ENCODE results near the gene PLEKHG5.

Gene PLEKHG5

DNA sequence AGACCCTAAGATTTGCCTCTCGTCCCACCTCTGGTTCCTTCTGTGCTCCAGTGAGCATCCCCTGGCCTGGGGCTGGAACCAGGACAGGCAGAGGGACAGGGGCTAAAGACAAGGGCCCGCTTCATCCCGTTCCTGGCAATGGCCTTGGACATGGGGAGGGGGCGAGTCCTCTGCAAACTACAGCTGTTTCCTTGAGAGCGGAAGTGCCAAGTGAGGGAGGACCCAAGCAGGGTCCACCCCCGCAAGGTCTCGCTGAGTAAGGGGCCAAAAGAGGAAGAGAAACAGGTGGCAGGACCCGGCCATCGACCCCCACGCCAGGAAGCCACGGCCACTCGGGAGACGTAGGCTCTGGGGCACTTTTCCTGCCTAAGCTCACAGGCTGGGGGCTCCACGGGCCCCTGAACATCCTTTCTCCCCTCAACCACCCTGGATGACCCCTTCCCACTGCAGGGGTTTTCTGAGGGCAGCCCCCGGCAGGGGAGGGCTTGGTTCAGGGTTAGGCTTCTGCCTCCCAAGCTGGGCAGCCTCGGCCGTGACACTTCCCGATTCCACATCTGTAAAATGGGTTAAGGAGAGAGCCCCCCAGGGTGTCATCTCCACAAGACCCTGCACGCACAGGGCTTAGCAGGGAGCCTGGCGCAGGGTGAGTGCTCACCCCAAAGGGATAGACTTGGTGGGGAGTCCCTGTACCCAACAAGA lies 17.9 kb upstream of the PLEKHG5 start:
- DNase-seq: no peak

DNA sequence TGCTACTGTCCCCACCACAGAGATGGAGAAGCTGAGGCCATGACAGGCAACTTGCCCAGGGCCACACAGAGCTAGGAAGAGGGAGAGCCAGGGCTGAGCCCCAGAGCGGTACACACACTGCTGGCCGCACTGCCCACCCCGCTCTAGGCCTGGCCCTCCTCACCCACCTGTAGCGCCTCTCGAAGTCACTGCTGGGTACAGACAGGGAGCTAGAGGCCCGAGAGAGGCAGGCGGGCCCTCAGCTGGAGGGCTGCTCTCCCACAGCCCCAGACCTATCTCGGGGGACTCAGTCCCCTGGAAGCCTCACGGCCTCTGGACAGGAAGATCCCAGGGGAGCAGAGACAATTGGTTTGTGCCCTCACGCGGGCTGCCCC lies 17.3 kb upstream of the PLEKHG5 start:
- DNase-seq: no peak

DNA sequence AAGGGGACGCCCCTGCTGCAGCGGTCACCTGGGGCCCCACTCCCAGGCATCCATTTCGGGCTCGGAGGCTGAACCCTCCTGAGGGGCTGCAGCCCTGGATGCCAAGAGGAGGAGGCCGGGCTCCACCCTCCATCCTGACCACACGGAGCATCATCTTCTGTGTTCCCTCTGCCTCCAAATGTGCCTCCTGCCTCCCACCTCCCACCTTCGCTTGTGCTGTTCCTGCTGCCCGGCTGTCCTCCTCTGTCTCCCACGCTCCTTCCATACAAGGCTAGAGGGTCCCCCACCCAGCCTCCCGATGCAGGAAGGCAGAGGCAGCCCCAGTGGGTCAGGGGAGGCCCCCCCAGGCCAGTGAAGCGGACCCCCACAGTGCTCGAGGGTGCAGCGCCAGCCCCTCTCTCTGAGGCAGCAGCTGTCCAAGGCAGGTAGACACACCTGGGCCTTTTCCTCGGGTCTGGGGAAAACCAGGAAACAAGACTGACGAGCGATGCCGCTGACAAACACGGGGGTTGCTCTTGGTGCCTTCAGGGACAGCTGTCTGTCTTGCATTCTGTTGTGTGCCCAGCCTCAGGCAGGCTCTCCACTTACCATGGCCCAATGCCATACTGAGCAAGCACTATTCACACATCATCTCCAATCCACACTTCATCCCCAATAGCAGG lies 16.8 kb upstream of the PLEKHG5 start:
- no peak for DNase-seq

DNA sequence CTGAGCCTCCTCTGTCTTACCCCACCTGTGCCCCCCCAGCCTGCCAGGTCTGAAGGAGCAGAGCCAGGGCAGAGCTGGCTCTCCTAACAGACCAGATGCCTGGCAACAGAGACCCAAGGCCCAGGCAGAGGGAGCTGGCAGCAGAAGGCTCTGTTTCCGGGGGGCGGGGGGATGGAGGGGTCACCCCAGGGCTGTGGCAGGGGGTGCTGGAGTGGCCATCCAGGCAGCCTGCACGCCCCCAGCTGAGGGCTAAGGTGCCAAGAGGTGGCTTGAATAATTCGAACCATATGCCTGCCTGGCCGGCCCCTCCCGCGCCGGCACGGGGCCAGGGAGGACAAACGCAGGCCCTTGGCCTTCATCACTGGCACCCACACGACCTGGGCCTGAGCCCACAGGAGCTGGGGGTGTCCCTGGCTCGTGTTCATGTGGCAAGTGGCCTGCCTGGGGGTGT lies 16.0 kb upstream of the PLEKHG5 start:
- DNase-seq: no peak

DNA sequence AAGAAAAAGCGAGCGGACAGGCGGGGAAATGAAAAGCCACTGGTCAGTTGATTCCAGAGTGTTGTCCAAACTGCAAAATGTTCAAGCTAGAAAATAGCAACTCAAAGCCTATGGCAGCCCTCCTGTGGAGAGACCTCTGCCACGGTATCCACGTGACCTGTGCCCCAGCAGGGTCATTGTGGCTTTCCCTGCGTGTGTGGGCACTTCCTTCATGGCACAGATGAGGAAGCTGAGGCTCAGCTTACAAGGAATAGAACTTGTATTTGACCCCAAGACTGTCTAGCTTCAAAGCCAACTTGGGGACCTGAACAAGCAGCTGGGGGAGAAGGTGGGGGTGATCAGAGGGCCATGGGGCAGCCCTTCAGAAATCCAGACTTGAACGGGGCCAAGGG lies 15.6 kb upstream of the PLEKHG5 start:
- no peak for DNase-seq

DNA sequence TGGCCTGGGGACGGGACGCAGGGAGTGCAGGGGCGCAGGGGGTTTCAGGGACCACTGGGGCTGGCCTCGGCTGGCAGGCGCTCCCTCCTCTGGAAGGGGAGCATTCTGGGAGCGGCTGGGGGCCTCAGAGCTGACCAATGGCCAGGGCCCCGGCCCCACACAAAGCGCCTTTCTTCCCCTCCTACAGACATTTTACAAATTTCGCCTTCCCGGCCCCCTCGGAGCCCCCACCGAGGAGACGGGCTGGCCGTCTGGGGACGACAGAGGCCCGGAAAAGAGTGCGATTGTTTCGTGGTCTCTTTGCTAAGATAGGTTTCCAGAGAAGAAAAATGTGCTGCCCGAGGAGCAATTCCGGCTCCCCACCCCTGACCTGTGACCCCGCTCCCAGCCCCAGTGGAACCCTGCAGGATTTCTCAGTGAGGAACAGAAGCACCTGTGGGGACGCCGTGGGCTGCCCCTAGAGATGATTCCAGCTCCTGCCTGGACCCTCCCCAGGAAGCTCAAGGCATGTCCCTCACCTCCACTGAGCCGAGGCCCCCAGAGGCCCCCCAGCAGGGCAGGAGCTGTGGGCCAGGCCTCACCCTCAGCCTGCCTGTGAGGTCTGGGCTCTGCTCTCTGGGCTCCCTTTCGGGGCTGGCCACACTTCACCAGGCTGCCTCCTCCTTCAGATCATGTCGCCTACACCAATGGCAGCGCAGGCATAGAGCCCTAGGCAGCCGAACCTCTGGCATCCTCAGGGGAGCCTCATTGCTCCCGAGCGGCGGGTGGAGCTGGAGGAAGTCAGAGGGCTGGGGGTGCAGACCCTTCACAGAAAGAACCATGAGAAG lies 15.0 kb upstream of the PLEKHG5 start:
- DNase-seq: no peak

DNA sequence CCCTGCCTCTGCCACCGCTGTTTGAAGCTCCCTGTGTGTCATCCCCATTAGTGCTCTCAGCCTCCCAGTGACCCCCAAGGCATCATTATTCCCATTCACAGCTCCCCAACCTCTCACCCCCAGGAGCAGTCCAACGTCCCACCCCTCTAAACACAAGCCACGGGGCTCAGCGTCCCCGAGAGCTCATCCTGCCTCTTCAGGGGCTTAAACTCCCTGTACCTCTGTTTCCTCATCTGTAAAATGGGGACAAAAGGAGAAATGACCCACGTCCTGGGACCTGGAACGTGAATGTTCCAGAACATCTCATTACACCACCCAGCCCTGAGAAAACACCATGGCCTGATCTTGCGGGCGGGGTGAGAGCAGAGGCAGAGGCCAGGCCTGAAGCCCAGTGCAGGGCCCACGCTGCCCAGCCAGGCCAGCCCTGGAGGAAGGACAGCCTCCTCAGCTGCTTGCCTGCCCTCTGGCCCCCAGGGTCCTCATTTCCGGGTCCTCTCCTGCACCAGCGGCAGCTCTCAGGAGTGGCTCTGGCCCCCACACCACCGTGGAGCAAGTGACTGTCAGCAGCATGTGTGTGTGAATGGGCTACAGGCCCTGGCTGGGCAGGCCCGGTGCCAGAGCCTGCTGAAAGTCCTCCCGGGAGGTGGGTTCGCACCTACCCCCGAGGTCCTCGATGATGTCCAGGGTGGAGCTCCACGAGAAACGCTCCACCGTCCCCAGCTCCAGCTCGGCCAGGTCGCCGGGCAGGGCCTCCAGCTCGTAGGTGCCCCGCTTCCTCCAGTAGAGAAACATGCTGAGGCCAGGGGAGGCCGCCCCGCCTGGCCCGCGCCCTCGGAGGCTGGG lies 14.1 kb upstream of the PLEKHG5 start:
- DNase-seq: no peak

DNA sequence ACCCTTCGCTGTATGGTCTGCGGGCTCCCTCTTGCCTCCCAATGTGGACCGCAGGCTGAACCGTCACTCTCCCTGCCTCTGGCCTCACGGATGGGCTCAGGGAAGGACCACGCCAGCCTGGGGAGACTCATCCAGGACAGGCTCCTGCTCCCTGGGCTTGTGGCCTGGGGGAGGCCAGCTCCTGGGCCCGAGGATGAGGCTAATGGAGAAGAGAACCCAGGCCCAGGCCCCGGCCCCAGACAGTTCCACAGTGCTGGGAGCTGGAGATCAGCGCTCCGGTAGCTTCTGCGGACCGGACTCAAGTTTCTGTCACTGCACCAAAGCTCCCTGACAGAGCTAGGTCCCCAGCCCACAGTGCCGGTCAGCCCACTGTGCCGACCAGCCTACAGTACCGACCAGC lies 13.4 kb upstream of the PLEKHG5 start:
- DNase-seq: no peak

DNA sequence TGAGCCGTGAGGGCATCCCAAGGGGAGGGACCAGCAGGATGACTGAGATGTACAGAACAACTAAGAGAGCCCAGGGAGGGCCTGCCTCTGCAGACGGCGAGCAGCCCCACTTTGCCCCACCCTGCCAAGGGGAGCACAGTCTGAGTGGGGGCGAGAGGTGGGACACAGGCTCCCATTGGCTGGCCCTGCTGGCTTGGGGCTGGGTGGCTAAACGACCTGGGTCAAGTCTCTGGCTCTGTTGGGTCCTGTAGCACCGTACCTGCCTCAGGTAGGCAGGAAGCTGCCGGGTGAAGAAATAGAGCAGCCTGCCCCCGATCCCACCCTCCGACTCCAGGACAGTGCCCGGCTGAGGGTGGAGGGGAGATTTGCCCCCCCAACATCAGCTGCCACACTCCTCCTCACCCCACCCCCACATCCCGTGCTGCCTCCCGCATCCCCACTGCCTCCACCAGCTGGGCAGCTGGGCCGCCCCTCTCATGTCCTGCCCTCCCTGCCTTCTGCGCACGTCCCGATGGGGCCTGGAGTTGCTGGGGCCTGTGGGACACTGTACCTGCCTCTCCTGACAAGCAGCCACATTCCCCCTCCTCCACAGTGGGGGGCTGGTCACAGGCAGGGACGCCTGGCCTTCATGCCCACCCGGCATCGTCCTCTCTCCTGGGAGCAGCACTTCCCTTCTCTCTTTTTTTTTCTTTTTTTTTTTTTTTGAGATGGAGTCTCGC lies 12.6 kb upstream of the PLEKHG5 start:
- DNase-seq: no peak

DNA sequence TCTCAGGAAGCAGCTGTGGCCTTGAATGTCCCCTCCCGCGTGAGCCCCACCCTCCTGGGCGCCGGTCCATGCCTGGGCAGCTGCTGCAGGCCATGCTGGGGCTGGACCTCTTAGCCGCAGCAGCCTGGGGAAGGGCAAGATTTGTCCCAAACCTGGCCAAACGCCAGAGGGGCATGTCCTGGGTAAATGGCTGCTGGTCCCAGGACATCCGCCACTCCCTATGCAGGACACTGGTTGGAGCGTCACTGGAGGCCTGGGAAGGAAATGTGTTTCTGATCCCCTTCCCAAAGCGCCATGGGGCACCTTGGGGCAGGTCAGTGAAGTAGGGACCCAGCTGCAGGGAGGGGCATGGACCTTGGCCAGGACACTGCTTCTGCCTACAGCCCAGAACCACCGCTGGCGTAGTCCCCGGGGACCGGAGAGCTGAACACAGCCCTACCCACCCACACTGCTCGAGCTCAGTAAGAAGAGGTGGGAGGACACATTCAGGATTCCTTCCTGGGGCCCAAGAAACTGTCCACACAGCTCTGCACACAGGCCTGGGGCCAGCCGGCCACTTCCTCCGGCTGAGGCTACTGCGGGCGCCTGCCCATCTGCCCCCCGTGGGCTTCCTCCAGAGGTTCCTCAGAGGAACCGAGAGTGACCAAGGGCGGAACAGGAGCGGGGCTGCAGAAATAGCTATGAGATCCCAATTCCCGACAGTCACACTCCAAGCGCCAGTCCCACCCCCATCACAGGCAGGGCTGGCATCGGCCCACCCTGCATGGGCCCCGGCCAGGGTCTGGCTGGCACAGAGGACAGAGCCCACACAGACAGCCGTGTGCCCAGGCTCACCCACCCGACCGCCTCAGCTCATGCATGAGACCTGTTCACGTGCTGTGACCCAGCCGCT lies 10.8 kb upstream of the PLEKHG5 start:
- DNase-seq: no peak

DNA sequence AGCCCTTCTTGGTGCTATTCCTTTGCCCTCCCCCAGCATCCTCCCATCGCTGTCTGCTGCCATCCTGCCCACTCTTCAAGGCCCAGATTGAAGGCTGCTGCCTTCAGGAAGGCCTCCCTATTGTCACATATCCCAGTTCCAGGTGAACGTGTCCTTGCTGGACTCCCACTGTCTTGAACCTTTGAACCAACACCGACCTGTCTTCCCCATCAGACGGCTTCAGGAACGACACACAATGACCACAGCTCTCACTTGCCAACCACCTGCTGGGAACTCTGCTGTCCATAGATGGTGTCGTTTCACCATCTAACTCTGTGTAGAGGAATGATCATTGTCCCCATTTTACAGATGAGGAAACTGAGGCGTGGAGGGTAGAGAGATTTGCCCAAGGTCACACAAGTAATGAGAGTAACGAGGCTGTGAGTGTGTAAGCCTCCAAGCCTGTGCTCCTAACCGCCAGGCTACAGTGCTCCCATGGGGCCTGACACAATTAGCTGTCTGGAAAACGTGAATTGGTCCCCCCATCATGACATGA lies 9.9 kb upstream of the PLEKHG5 start:
- DNase-seq: no peak

DNA sequence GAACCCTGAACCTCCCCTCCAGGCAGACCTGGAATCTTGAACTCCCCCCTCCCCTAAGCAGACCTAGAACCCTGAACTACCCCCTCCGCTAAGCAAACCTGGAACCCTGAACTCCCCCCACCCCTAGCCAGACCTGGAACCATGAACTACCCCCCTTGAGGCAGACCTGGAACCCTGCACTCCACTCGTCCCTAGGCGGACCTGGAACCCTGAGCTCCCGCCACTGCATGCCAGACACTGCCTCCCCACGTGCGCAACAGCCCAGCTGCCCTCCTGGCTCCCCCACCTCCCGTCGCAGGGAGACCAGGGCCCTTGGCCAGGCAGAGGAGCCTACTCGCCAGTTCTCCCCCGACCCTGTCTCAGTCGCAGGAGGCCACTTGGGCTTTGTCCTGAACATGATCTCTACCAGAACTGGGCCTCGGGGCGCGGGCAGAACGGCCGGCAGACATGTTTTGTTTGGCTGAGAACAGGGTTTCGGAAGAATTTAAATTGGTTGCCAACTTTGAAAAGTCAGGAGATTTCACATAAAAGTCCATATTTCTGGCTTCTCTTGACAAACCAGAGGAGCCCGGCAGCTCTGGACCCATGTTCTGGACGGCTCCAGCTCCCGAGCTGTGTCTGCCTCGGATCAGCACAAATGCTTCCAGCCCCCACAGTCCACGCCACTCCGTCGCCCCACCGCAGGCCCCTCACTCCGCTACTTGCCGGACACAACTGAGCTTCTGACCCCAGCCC lies 9.2 kb upstream of the PLEKHG5 start:
- no peak for DNase-seq

DNA sequence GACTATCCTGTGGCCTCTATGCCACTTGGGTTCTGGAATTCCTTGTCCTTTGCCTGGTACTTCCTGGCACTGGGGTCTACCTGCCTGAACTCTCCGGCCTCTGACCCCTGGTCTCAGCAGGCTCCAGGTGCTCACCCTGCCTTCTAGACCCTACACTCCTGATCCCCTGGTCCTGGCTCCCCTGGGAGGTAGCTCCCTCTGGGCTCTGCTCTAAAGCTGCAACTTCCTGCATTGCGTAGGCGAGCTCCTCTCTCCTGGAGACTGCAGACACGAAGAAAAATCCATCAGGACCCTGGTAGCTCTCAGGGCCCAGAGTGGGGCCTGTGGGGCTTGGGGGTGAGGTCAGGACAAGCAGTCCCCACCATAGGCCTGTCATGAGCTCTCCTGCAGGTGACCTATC lies 7.8 kb upstream of the PLEKHG5 start:
- no peak for DNase-seq

DNA sequence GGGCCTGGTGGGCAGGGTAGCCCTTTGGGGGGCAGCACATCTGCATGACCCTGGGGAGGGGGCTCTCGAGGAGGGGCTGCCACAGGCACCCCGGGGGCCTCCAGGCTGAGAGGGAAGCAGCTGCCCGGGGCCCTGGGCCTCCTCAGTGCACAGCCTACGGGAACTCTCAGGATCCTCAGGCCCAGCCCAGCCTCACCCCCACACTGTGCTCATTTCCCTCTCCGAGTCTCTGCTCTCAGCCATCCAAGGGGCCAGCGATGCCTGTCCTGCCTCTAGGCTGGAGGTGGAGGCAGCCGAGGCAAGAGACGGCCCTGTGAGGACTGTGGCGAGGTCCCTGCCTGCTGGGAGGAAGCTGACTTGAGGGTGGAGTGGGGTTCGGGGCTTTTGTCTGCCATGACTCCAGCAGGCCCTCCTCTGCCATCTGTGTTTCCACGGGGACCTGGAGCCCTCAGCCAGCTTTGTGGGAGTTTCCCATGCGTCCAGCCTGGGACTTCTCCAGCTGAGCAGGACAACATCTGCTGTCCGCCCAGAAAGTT lies 7.2 kb upstream of the PLEKHG5 start:
- no peak for DNase-seq

DNA sequence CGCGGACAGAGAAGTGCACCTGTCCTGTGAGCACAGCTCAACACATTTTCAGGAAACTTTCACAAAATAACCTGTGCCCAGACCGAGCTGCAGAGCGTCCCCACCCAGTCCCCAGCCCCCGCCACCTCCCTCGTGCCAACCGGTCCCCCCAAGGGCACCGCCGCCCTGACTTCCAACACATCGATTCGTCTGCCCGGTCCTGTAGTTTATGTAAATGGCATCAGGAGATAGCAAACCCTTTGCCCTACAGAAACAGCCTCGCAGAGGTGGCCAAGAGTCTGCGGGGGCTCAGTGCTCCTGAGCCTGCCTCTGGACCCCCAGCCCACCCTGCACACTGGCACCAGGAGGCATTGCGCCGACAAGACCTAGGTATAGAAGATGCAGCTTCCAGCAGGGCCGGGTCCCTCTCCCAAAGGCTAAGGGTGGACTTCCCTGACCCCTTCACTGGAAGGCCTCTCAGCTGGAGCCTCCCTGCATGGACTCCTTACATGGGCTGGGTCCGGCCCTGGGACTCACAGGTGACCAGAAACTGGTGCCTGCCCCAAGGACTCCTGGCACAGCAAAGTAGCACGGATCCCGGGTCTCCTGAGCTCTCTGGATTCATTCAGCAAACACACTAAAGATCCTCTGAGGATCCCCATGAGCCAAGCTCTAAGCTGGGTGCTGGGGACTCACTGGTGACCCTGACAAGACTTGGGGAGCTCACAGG lies 6.6 kb upstream of the PLEKHG5 start:
- no peak for DNase-seq

DNA sequence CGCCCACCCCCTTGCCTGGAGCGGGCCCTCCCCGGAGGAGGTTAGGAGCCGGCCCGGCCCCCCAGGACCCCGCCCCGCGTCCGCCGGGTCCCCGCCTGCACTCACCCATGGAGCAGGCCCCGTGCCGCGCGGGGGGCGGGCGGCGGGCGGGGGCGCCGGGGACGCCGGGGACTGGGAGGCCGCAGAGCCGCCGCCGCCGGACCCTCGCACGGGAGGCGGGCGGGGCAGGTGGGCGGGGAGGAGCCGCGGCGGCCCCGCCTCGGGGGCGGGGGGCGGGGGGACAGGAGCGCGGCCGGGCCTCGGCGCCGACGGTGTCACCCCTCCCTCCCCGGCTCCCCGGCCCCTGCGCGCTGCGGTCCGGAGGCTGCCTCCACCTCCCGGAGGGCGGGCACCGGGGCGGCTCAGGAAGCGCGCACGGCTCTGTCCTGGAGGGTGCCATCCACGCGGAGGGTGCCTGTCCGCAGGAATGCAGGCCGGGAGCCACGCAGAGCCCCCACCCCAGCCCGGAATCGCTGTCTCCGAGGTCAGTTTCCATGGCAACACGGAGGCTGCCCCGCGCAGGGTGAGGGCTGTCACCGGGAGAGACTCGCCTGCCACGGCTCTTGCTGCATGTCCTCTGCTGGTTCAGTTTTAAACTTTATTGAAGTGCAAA lies 5.9 kb upstream of the PLEKHG5 start:
- DNase-seq: no peak

DNA sequence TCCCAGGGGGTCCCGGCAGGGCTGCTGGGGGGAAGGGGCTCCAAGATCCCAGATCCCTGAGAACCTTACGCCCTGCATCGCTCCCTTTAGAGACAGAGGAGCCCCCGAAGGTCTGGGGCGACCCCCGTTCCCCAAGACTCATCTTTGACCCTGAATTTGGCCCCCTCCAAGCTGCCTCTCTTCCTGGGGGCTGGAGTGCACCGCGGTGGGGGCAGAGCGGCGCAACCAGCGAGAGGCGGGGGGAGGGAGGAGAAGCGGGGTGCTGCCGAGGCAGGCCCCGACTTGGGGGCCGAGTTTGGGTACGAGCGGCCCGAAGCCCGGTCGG lies 5.4 kb upstream of the PLEKHG5 start:
- no peak for DNase-seq

DNA sequence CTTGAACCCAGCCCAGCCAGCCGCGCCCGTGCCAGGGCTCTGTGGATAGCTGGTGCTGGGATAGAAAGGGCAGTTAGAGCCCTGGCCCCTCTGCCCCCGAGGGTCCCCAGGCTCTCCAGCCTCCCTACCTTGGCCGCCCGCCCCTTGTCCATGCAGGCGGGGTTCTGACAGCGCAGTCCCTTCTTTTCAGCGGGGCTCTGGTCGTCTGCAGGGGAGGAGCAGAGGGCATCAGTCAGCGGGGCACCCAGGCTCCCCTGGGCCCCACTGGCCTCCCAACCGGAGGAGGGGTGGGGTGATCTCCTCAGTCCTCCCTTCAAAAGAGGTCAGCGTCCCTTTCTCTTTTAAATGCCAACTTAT lies 4.9 kb upstream of the PLEKHG5 start:
- no peak for DNase-seq
